T-helper 1 cell treated with Interleukin-12 subunit alpha and Interleukin-12 subunit beta and Interleukin-4 antibody, amounts not matched to agents 30 μg/mL and 1 μg/mL, for 36 hours (primary cell): ENCODE measurements around the gene MCM3AP.
A peak's percentile ranks its signal among the peaks of the same experiment; 100 is the strongest.
"Not testable (repeated sequence)": the region's sequence is repeated elsewhere in the genome, so short reads cannot be mapped to it uniquely, and the experiment has no call there.

Source experiments
- H3K27ac Mint-ChIP-seq: one replicate; pipeline ENCODE4 v1.8.0; 2021; ENCODE audit warnings: mild to moderate bottlenecking, mixed read lengths
- H3K27me3 Mint-ChIP-seq: one replicate; pipeline ENCODE4 v1.8.0; 2021; ENCODE audit warnings: low read depth, mixed read lengths
- H3K36me3 Mint-ChIP-seq: one replicate; pipeline ENCODE4 v1.8.0; 2021; ENCODE audit warnings: low read depth, mixed read lengths
- H3K4me1 Mint-ChIP-seq: one replicate; pipeline ENCODE4 v1.8.0; 2021; ENCODE audit warnings: low read depth, mixed read lengths
- H3K4me3 Mint-ChIP-seq: one replicate; pipeline ENCODE4 v1.8.0; 2021; ENCODE audit warnings: mild to moderate bottlenecking, moderate library complexity, mixed read lengths
- H3K9me3 Mint-ChIP-seq: one replicate; pipeline ENCODE4 v1.8.0; 2021; ENCODE audit warnings: mixed read lengths

MCM3AP gene

DNA sequence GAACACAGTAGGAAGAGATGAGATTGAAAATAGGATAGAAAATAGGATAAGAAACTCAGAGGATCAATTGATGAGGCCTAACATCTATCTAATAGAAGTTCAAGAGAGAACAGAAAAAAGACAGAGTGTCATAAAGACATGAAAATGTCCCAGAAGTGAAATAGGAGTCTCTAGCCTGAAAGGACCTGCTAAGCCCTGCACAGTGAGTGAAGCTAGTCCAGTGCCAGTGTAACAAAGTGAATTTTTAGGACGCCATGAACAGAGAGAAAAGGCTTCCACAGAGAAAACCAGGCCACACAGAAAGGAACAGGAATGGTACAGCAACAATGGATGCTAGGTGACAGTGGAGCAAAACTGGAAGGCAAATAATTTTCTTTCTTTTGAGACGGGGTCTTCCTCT is 36.6 kb downstream of the MCM3AP start:
- H3K27me3 Mint-ChIP-seq, result no peaks in the 10 kb centered on the region
- H3K36me3 Mint-ChIP-seq, result peaks cover 49% of the 10 kb centered on the region

DNA sequence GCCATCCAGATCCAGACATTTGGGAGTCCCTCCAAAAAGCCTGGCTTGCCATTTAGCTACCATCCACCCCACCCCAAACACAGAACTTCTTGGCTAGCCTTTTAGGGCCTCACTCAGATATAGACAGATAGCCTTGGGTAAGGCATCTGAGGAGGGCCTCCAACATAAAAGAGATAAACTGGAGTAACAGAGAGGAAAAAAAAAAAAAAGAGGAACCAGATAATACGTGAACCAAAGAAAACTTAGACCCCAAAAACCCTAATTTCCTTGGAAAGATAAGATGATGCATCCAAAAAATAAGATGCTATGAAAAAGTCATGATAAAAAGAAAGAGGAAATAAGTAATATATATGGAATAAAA is 37.0 kb downstream of the MCM3AP start:
- H3K9me3 Mint-ChIP-seq, result no peaks in the 10 kb centered on the region
- H3K4me3 Mint-ChIP-seq, result no peak overlapping the region
- no peak overlapping the region for H3K27ac Mint-ChIP-seq
- H3K36me3 Mint-ChIP-seq, result peaks cover 47% of the 10 kb centered on the region
- peaks cover 20% of the 10 kb centered on the region for H3K4me1 Mint-ChIP-seq
- H3K27me3 Mint-ChIP-seq, result no peaks in the 10 kb centered on the region

More for the DNA sequence above, 36.6 kb downstream of the MCM3AP start:
- Mint-ChIP-seq H3K27ac (no peak overlapping the region), H3K9me3 (no peaks in the 10 kb centered on the region), H3K4me1 (peaks cover 25% of the 10 kb centered on the region), H3K4me3 (no peak overlapping the region)

DNA sequence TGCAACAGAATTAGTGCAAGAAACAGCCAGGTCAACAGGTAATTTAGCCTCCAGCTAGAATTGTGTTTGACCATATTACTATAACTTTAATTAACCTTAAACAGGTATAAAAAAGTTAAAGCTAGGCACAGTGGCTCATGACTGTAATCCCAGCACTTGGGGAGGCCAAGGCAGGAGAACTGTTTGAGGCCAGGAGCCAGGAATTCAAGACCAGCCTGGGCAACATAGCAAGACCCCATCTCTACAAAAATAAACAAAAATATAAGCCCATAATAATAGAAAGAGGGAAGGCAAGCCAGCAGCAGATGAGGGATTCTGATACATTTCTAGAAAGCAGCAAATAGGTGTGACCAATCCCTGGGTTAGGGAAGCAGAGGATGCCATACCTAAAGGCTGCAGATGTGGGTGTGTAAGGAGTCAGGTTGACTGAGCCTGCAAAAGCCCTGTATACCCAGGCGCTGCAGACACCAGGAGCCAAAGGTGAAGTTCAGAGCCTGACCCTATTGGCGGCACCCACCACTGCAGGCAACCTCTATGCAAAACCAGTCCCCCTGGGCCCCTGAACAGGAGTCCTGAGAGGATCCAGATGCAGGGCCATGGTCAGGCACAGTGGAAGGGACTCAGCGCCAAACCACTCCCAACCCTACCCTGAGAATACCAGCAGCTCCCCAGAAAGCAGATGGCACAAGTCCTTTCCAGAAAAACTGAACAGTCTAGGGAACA is 37.6 kb downstream of the MCM3AP start:
- no peaks in the 10 kb centered on the region for H3K27me3 Mint-ChIP-seq
- H3K27ac Mint-ChIP-seq, result no peak overlapping the region
- no peaks in the 10 kb centered on the region for H3K9me3 Mint-ChIP-seq
- peaks cover 16% of the 10 kb centered on the region for H3K4me1 Mint-ChIP-seq
- peaks cover 50% of the 10 kb centered on the region for H3K36me3 Mint-ChIP-seq
- no peak overlapping the region for H3K4me3 Mint-ChIP-seq

DNA sequence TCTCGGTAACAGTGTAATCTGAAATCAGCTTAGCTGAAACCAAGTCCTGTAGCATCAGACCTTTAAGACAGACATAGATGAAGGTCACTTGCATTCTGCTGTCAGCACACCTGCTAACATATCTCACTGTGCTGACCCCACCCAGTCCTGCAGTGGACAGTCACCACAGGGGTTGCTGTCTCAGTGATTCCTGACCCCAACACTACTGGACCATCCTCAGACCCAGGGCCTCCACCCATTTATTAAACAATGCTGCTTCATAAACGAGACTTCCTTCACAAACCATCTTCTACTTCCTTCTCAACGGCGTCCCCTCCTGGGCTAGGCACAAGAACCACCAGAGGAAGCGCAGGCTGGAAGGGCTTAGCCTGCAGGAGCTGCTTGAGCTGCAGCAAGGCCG is 39.1 kb downstream of the MCM3AP start:
- H3K27me3 Mint-ChIP-seq, result no peaks in the 10 kb centered on the region
- H3K4me1 Mint-ChIP-seq, result peaks cover 13% of the 10 kb centered on the region
- H3K27ac Mint-ChIP-seq, result no peak overlapping the region
- H3K4me3 Mint-ChIP-seq, result no peak overlapping the region
- peaks cover 56% of the 10 kb centered on the region for H3K36me3 Mint-ChIP-seq
- H3K9me3 Mint-ChIP-seq, result no peaks in the 10 kb centered on the region

DNA sequence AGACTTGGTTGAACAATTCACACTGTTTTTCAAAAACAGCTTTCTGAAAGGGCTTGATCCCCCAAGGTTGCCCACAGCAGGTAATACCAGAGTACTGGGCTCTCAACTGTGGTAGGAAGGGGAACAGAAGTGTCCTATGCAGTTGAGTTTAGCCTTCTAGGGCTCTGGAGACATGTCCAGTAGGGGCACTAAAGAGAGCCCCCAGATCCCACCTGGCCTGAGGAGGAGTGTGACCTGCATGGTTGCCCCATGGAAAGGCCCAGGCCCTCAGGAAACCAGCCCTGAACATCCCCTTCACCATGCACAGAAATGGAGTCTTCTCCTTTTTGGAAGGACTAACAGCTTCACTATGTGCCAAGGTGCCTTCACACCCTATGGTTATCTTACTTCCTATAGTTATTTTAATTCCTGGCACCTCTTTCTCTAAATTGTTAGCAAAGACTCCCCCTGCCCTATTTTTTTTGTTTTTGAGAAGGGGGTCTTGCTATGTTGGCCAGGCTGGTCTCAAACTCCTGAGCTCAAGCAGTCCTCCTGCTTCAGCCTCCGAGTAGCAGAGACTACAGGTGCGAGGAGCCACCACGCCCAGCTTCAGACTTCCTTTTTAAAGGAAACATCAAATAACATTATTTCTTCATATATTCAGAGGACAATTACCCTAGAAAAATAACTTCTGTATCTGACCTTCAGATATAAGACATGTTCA is 40.0 kb downstream of the MCM3AP start:
- Mint-ChIP-seq H3K4me1 (peaks cover 7% of the 10 kb centered on the region), H3K27ac (no peak overlapping the region), H3K27me3 (no peaks in the 10 kb centered on the region), H3K4me3 (no peak overlapping the region), H3K9me3 (no peaks in the 10 kb centered on the region), H3K36me3 (peaks cover 55% of the 10 kb centered on the region)

DNA sequence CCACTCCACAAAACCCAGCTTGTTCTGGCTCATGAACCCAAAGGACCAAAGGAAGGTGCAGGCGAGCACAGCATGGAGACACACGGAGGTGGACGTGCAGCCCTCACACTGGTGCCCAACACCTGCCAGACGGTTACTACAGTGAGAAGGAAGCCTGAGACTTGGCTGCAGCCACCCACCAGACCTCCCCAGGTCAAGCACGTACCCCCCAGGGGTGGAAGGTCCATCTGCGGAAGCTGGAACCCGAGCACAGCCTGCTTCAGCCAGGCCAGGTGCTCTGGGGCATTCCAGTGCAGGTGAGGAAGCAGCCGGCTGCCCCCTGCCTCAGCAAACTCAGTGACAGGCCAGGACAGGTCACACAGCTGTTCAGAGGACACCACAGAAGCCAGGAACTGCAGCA is 40.8 kb downstream of the MCM3AP start:
- peaks cover 55% of the 10 kb centered on the region for H3K36me3 Mint-ChIP-seq

DNA sequence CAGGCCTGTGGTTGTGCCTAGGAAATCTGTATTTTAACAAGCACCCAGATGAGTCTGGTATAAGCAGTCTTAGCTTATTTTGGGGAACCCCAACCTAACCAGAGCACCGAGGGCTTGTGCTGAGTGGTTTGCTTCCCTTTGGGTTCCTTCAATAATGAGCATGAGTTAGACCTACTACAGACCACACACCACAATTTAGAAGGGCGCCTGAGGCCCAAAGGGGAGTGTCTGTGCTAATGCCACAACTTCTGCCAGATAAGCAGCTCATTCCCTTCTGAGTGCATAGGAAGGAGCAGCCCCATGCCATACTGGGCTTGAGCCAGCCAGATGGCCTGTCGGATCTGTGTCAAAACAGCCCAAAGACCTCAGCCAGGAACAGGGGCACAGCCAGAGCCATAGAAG is 41.5 kb downstream of the MCM3AP start:
- H3K36me3 Mint-ChIP-seq, result peaks cover 57% of the 10 kb centered on the region
- H3K9me3 Mint-ChIP-seq, result no peaks in the 10 kb centered on the region
- H3K4me1 Mint-ChIP-seq, result peaks cover 2% of the 10 kb centered on the region
- H3K4me3 Mint-ChIP-seq, result no peak overlapping the region
- H3K27me3 Mint-ChIP-seq, result no peaks in the 10 kb centered on the region
- H3K27ac Mint-ChIP-seq, result no peak overlapping the region

More for the DNA sequence above, 40.8 kb downstream of the MCM3AP start:
- Mint-ChIP-seq H3K27me3 (no peaks in the 10 kb centered on the region), H3K27ac (no peak overlapping the region), H3K4me3 (no peak overlapping the region), H3K4me1 (peaks cover 2% of the 10 kb centered on the region), H3K9me3 (no peaks in the 10 kb centered on the region)

DNA sequence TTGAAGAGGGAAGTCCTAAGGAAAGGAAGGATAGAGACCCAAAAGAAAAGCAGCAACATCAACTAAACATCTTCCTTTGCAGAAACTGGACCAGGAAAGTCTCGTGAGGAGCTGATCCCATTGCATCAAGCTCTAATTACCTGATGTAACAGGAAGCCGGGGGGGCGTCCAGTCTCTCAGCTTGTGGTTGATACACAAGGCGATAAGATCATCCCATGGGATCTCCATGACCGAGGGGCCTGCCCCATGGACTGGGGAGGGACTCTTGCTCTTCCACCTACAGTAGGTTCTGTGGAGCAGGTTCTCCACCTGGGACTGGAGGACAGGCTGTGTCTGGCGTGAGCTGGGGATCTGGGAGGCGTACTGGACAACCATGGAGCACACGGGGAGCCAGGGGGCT is 42.1 kb downstream of the MCM3AP start:
- H3K27ac Mint-ChIP-seq, result peak overlapping the region; percentile 26

DNA sequence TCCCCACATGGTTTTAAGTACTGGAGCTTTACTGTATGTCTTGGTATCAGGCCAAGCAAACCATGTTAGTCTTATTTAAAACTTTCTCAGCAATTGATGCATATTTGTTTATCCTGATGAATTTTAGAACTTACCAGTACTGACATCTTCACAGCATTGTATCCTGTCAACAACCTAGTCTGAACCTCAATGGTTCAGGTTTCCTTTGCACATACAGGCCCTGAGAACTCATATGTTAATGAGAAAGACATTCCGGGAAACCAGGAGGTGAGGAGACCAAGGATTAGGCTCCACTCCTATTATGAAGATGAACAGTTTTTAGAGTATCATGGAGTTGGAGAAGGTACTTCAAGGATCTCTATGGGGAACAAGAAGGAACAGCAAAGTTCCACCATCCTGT is 43.8 kb downstream of the MCM3AP start:
- H3K9me3 Mint-ChIP-seq, H3K4me1 Mint-ChIP-seq, H3K4me3 Mint-ChIP-seq, H3K27me3 Mint-ChIP-seq: not testable (repeated sequence)
- peak overlapping the region; percentile 22 for H3K27ac Mint-ChIP-seq
- peaks cover 54% of the 10 kb centered on the region for H3K36me3 Mint-ChIP-seq

More for the DNA sequence above, 42.1 kb downstream of the MCM3AP start:
- H3K27me3 Mint-ChIP-seq, result no peaks in the 10 kb centered on the region
- H3K36me3 Mint-ChIP-seq, result peaks cover 57% of the 10 kb centered on the region
- no peaks in the 10 kb centered on the region for H3K9me3 Mint-ChIP-seq
- H3K4me3 Mint-ChIP-seq, result no peak overlapping the region
- peaks cover 2% of the 10 kb centered on the region for H3K4me1 Mint-ChIP-seq

DNA sequence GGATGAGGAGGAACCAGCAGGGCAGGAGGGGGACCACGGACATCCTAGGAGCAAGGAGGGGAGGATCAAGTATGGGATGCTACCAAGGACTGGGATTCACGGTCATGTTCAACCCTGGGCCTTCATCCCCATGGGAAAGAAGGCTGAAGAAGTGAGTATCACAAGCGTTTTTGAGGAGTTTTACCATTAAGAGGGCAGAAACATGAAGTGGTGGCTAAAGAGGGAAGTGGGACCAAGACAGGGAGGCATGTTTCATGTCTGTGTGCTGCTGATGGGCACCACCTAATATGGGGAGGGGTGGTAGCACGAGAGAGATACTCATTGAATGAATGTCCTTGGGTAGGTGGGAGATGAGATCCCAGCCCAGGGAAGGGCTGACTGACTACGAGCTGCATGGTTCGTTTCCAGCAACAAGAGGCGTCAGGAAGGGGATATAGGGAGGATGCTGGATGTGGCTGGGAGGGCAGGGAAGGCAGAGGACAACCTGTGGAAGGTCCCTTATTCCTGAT is 45.5 kb downstream of the MCM3AP start:
- Mint-ChIP-seq H3K4me3 (no peak overlapping the region), H3K4me1 (peaks cover 2% of the 10 kb centered on the region), H3K27ac (no peak overlapping the region), H3K9me3 (no peaks in the 10 kb centered on the region), H3K36me3 (peaks cover 50% of the 10 kb centered on the region), H3K27me3 (no peaks in the 10 kb centered on the region)

DNA sequence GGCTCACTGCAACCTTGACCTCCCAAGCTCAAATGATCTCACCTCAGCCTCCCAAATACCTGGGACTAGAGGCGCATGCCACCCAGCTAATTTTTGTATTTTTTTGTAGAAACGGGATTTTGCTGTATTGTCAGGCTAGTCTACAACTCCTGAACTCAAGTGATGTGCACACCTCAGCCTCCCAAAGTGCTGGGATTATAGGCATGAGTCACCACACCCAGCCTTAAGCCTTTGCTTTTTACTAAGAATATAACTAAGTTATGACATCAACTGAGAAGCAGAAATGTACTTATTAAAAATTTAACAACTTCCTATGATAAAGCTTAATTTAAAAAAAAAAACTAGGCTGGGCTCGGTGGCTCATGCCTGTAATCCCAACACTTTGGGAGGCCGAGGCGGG is 47.9 kb downstream of the MCM3AP start:
- Mint-ChIP-seq H3K4me3 (no peak overlapping the region), H3K4me1 (peaks cover 13% of the 10 kb centered on the region), H3K36me3 (peaks cover 52% of the 10 kb centered on the region), H3K27me3 (no peaks in the 10 kb centered on the region), H3K9me3 (no peaks in the 10 kb centered on the region), H3K27ac (no peak overlapping the region)

DNA sequence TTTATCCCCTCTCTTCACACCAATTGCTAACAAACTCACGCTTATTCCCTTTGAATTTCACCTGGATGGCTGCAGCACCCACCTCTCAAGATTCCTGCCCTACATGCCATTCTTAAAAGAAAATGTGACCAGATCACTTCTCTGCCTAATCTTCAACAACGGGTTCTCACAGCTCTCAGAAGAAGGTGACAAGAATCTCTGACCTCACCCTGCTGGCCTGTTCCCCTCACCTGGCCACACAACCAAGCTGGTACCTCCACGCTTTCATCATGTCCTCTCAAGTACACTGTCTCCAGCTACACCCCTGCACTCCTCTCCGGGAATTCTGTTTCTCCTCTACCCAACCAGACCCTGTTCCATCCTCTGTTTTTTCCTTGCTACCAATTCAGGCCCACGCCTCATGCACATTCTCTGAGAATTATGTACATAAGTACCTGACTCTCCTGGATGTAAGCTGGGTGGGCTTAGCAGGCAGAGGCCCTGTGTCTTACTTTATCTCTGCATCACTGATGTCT is 50.9 kb downstream of the MCM3AP start:
- peaks cover 26% of the 10 kb centered on the region for H3K4me1 Mint-ChIP-seq
- H3K36me3 Mint-ChIP-seq, result peaks cover 48% of the 10 kb centered on the region
- H3K27ac Mint-ChIP-seq, result peak overlapping the region; percentile 33
- no peaks in the 10 kb centered on the region for H3K27me3 Mint-ChIP-seq
- H3K9me3 Mint-ChIP-seq, result no peaks in the 10 kb centered on the region
- no peak overlapping the region for H3K4me3 Mint-ChIP-seq

DNA sequence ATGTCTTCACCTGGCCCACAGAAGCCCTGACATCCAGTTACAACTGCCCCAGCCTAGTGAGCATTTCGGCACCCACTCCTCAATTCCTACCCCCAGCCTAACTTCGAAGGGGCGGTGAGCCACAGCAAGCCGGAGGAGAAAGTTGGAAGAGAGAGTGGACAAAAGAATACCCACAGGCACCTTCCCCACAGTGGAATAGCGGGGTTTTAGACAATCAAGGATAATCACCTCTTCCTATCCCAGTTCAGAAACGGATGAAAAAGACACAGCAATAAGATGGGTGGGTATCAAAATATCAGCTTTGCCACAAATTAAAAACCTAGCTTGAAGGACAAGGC is 55.5 kb downstream of the MCM3AP start:
- Mint-ChIP-seq H3K9me3 (no peaks in the 10 kb centered on the region), H3K27ac (peak overlapping the region; percentile 76), H3K27me3 (no peaks in the 10 kb centered on the region), H3K4me1 (peaks cover 56% of the 10 kb centered on the region), H3K36me3 (peaks cover 43% of the 10 kb centered on the region), H3K4me3 (peak overlapping the region; percentile 97)

DNA sequence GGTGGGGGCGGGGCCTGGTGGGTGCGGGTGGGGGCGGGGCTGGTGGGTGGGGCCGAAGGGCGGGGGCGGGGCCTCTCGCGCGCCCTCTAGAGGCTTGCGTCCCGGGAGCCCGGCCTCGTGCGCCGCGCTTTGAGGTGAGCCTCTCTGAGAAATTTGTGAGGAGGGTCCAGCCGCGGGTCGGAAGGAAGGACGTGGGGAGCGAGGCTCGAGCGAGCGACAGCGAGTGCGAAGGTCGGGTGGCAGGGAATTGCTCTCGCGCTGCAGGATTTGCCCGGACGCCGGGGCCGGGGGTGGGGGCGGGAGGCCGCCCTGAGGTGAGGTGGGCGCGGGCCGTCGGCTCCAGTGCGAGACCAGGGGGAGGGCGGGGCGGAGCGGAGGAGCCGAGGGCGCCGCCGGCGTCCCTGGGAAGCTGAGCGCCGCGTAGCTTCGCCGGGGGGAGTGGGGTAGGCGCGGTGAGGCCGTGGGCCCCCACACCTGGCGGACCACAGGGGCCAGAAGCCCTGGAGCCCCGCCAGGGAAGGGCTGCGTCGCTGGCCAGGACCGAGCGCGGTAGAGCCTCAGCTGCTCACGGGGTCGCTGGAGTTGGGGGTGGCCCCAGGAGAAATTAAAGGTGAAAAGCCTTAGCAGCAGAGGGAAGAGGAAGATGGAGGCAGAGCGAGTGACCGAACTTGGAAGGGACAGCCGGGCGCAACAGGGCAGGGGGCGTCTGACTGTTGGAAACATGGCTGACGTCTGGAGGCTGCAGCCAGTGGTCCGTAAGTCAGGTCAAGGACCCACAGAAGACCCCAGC is 56.1 kb downstream of the MCM3AP start:
- Mint-ChIP-seq H3K36me3 (peaks cover 37% of the 10 kb centered on the region), H3K27ac (peak overlapping the region; percentile 99), H3K27me3 (no peaks in the 10 kb centered on the region), H3K4me1 (peaks cover 53% of the 10 kb centered on the region), H3K9me3 (no peaks in the 10 kb centered on the region), H3K4me3 (peak overlapping the region; percentile 97)
